Nephron (organoid): Measurements from ENCODE around the gene PARD6G.

Experiments used
- H3K27ac Mint-ChIP-seq, 3 experiments: 2 replicates each; pipeline ENCODE4 v1.8.0; 2020; ENCODE audit warnings: mixed read lengths in 3 of 3, mild to moderate bottlenecking in 2 of 3, moderate library complexity in 1 of 3
- H3K27me3 Mint-ChIP-seq: 2 replicates; pipeline ENCODE4 v1.8.0; 2021; ENCODE audit warnings: low read depth, mild to moderate bottlenecking, moderate library complexity, mixed read lengths
- H3K36me3 Mint-ChIP-seq: 2 replicates; pipeline ENCODE4 v1.8.0; 2020; ENCODE audit warnings: low read depth, mixed read lengths
- H3K4me1 Mint-ChIP-seq: 2 replicates; pipeline ENCODE4 v1.8.0; 2020; ENCODE audit warnings: mixed read lengths
- H3K4me3 Mint-ChIP-seq, 3 experiments: 2 replicates each; pipeline ENCODE4 v1.8.0; 2020; ENCODE audit warnings: mild to moderate bottlenecking in 3 of 3, mixed read lengths in 3 of 3, moderate library complexity in 2 of 3
- H3K9me3 Mint-ChIP-seq: 2 replicates; pipeline ENCODE4 v1.8.0; 2020; ENCODE audit warnings: mixed read lengths
- TF ChIP-seq, protein P1 (sequence below), 3 experiments: fragments of 200-600 bp; sonication (generic); IDR thresholded peaks; one replicate each; pipeline ENCODE4 v1.5.0; 2021; ENCODE audit warnings: antibody characterized with exemption in 3 of 3; ENCODE audit not compliant: unreplicated experiment in 3 of 3

Gene PARD6G

DNA sequence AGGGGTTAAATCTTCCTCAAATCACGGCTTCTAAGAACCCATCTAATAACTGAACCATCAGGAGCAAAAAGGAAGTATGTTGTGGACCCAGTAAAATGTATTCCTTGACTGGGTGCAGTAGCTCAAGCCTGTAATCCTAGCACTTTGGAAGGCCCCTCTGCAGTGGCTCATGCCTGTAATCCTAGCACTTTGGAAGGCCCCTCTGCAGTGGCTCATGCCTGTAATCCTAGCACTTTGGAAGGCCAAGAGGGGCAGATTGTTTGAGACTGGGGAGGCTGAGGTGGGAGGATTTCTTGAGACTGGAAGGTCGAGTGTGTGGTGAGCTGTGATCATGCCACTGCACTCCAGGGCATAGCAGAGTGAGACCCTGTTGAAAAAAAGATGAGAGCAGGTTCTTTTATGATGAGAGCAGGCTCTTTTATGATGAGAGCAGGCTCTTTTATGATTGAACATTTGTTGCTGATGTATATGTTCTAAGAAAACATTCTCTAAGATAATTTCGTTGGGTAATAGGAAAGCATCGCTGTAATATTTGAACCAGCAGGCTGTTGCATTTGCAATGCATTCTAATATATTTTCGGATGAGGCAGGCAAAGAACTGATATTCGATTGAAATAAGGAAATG is 3.5 kb upstream of the PARD6G start:
- TF ChIP-seq, protein P1, sequence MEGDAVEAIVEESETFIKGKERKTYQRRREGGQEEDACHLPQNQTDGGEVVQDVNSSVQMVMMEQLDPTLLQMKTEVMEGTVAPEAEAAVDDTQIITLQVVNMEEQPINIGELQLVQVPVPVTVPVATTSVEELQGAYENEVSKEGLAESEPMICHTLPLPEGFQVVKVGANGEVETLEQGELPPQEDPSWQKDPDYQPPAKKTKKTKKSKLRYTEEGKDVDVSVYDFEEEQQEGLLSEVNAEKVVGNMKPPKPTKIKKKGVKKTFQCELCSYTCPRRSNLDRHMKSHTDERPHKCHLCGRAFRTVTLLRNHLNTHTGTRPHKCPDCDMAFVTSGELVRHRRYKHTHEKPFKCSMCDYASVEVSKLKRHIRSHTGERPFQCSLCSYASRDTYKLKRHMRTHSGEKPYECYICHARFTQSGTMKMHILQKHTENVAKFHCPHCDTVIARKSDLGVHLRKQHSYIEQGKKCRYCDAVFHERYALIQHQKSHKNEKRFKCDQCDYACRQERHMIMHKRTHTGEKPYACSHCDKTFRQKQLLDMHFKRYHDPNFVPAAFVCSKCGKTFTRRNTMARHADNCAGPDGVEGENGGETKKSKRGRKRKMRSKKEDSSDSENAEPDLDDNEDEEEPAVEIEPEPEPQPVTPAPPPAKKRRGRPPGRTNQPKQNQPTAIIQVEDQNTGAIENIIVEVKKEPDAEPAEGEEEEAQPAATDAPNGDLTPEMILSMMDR (IDR thresholded peaks at IDR 0.05; ENCODE audit: unreplicated experiment in 3 of 3), result no peak
- H3K9me3 Mint-ChIP-seq, result peaks cover 7% of the 10 kb centered on the region
- H3K4me1 Mint-ChIP-seq, result peaks cover 21% of the 10 kb centered on the region
- H3K27me3 Mint-ChIP-seq, result peaks cover 13% of the 10 kb centered on the region
- H3K4me3 Mint-ChIP-seq, result no peak overlapping the region
- H3K27ac Mint-ChIP-seq, result no peak overlapping the region
- H3K36me3 Mint-ChIP-seq, result no peaks in the 10 kb centered on the region

DNA sequence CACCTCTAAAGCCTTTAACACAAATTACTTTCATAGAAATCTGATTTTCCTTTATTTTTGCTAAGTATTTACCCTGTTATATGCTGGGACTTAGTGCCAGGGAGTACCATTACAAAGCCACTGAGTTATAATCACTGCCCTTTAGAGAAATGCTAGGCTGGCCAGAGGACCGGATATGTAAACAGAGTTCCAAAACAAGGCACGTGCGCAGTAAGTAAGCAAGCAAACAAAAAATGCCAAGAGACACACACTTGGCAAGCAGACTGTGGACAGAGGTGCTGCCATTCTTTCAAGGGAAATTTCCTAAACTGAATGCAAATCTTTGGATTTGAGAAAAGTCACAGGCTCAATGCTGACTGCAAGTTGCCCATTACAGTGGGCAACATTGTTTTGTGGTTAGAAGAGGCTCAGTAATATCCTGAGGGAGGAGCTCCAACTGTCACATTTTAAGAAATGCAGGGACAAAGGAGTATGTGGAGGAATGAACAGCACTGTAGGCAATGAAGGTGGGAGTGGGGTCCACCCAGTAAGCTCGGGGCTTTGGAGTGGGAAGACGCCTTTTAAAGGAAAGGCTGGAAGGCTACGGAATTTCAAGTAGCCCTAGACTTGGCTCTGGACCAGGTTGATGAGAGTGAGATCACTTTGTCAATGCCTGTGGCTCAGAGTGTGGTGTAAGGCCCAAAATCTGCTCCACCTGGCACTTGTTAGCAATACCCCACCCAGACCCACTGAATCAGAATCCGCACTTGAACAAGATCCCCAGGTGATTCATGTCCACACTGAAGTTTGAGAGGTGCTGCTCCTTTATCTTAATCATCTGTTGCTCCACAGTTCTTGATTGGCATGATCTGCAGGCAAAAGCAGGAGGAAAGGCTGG is 2.1 kb upstream of the PARD6G start:
- Mint-ChIP-seq H3K27me3 (peaks cover 13% of the 10 kb centered on the region), H3K36me3 (no peaks in the 10 kb centered on the region), H3K4me3 (peak overlapping the region; percentile 23 to 86 (median 53)), H3K27ac (peak overlapping the region in 2 of 3 experiments; percentile 25 to 27), H3K4me1 (peaks cover 15% of the 10 kb centered on the region), H3K9me3 (no peaks in the 10 kb centered on the region)
- TF ChIP-seq, protein P1 (IDR thresholded peaks at IDR 0.05; ENCODE audit: unreplicated experiment in 3 of 3), result no peak

DNA sequence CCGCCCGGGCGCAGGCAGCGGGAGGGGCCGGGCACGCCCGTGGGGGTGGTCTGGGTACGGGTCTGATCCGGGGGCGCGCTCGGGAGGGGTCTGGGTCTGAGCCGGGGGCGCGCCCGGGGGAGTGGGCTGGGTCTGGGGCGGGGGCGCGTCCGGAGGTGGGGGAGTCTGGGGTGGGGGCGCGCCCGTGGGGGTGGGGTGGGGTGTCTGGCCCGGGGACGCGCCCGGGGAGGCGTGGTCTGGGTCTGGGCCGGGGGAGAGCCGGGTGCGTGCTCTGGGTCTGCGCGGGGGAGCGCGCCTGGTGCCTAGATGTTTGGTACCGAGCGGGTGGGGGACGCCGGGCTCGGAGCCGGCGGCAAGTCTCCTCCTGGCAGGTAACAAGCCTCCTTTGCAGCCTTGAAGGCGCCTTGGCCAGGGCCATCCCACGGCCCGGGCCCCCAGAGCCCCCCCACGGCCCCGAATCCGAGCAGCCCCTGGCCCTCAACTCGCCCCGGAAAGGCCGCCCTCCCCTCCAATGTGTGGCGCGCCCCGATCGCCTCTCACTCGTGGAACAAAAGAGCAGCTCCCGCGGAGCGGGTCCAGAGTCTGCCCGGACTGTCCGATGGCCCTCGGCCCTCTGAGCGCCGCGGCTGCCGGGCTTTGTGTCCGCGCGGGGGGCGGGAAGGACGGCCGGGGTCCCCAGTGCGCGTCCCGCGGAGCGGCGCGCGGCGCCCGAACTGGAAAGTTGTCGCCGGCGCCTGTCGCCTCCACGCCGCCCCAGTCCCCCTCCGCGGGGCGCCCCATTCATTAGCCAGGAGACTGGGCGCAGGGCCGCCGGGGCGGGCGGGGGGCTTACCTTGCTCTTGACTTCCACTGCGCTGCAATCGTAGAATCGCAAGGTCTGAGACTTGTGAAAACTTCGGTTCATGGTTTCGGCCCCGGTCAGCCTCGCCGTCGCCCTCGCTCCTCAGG is 595 bp downstream of the PARD6G start:
- H3K4me1 Mint-ChIP-seq, result peaks cover 15% of the 10 kb centered on the region
- H3K4me3 Mint-ChIP-seq, result peak overlapping the region; percentile 88 to 93 (median 88)
- H3K9me3 Mint-ChIP-seq, result no peaks in the 10 kb centered on the region
- no peaks in the 10 kb centered on the region for H3K36me3 Mint-ChIP-seq
- H3K27me3 Mint-ChIP-seq, result no peaks in the 10 kb centered on the region
- TF ChIP-seq, protein P1 (IDR thresholded peaks at IDR 0.05; ENCODE audit: unreplicated experiment in 3 of 3), result no peak
- peak overlapping the region in 1 of 3 experiments; percentile 85 for H3K27ac Mint-ChIP-seq

DNA sequence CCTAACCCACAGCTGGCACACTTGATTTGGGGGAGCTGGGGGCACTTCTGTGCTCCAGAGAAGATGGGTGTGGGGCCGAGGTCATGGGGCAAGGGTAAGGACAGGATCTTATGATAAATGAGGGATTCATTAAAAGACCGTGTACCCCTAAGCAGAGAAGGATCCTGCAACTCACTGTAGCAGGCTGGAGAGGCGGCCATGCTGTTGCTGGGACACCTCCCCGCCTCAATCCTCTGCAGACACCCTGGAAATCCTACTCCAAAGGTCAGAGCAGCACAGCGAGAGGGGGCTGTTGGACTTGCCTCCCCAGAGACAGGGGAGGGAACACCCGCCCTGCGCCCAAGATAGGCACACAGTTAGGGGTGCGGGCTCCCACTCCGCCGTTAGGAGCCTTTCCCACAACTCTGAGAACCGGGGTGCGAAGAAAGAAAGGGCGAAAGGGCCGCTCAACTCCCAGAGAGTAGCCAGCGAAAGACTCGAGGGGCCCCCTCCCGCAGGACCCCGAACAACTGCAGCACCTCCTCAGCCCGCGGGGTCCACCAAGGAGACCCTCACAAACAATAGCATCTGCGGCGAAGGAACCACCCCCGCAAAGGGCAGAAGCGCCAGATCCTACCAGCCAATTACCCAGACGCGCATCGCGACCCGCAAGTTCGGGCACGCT is 1.4 kb downstream of the PARD6G start:
- H3K27me3 Mint-ChIP-seq, result no peaks in the 10 kb centered on the region

More for the DNA sequence above, 1.4 kb downstream of the PARD6G start:
- Mint-ChIP-seq H3K4me3 (peak overlapping the region; percentile 88 to 93 (median 88)), H3K4me1 (peaks cover 14% of the 10 kb centered on the region), H3K36me3 (no peaks in the 10 kb centered on the region), H3K9me3 (no peaks in the 10 kb centered on the region), H3K27ac (peak overlapping the region; percentile 73 to 85 (median 77))
- TF ChIP-seq, protein P1 (IDR thresholded peaks at IDR 0.05; ENCODE audit: unreplicated experiment in 3 of 3), result no peak
